DMS53 (cell line): Measurements from ENCODE around the gene KRT28.
A peak's percentile ranks its signal among the peaks of the same experiment; 100 is the strongest.
"Not testable (repeated sequence)": the region's sequence is repeated elsewhere in the genome, so short reads cannot be mapped to it uniquely, and the experiment has no call there.

Experiments
- DNase-seq: peaks from one replicate; lab custom pipeline; 2025; lab: John Stamatoyannopoulos, UW

Gene KRT28

GRCh38 chr17:40779181-40779909 is 20.4 kb downstream of the KRT28 start:
- peak; percentile 68 for DNase-seq

GRCh38 chr17:40778461-40778860 is 21.3 kb downstream of the KRT28 start:
- no peak for DNase-seq

GRCh38 chr17:40777971-40778370 is 21.8 kb downstream of the KRT28 start:
- DNase-seq: no peak

GRCh38 chr17:40777459-40777858 is 22.3 kb downstream of the KRT28 start:
- no peak for DNase-seq

GRCh38 chr17:40775945-40776344 is 23.8 kb downstream of the KRT28 start:
- DNase-seq: no peak

GRCh38 chr17:40772101-40772500 is 27.7 kb downstream of the KRT28 start, which contains the start of gene KRT26:
TSS of gene KRT26 (minus strand) at chr17:40772201. CDS start at chr17:40772113, 88 bp downstream.
- DNase-seq: no peak

- DNase-seq: no peak
Measured at GRCh38 chr17:40765657-40766056, 34.1 kb downstream of the KRT28 start.

- DNase-seq: no peak
Measured at GRCh38 chr17:40763752-40764151, 36.0 kb downstream of the KRT28 start.

GRCh38 chr17:40760105-40761016 is 39.4 kb downstream of the KRT28 start:
- DNase-seq: no peak

- no peak for DNase-seq
Measured at GRCh38 chr17:40755231-40755630, 44.5 kb downstream of the KRT28 start, which contains the start of gene KRT25. TSS of gene KRT25 (minus strand) at chr17:40755331. CDS start at chr17:40755271, 60 bp downstream.

- no peak for DNase-seq
Measured at GRCh38 chr17:40753804-40754203, 46.0 kb downstream of the KRT28 start.

- no peak for DNase-seq
Measured at GRCh38 chr17:40751065-40751464, 48.7 kb downstream of the KRT28 start.

GRCh38 chr17:40750391-40750790 is 49.4 kb downstream of the KRT28 start:
- DNase-seq: no peak

GRCh38 chr17:40748666-40749065 is 51.1 kb downstream of the KRT28 start:
- not testable (repeated sequence) for DNase-seq
